ENCODE results near the gene PDZRN3. TPM values are rescaled to one million over a fixed set of nuclear protein-coding genes. Genes with fewer than 3 reads are reported as not detected.
"Not testable (repeated sequence)": the region's sequence is repeated elsewhere in the genome, so short reads cannot be mapped to it uniquely, and the experiment has no call there.

The PDZRN3 gene
- total RNA-seq, 2 experiments from 2014 or later = not detected

GRCh38 chr3:73469331-73469730 lies 155.4 kb downstream of the PDZRN3 start:
- H3K27me3 Mint-ChIP-seq (ENCODE audit: low read depth) = peaks cover 10% of the 10 kb centered on the region
- H3K27ac Mint-ChIP-seq = no peak overlapping the region
- no peaks in the 10 kb centered on the region for H3K36me3 Mint-ChIP-seq (ENCODE audit: low read depth)
- H3K9me3 Mint-ChIP-seq (ENCODE audit: insufficient read depth) = no peaks in the 10 kb centered on the region
- no peak overlapping the region for H3K4me3 Mint-ChIP-seq
- POLR2A ChIA-PET = no interaction called here
- ATAC-seq = no peak
- CTCF ChIA-PET = no interaction called here
- H3K4me1 Mint-ChIP-seq (ENCODE audit: low read depth) = no peaks in the 10 kb centered on the region
- no peak for DNase-seq

GRCh38 chr3:73467211-73467610 lies 157.5 kb downstream of the PDZRN3 start:
- no peak overlapping the region for H3K27ac Mint-ChIP-seq
- H3K4me1 Mint-ChIP-seq (ENCODE audit: low read depth) = no peaks in the 10 kb centered on the region
- no peak overlapping the region for H3K4me3 Mint-ChIP-seq
- H3K9me3 Mint-ChIP-seq (ENCODE audit: insufficient read depth) = no peaks in the 10 kb centered on the region
- no peak for DNase-seq
- no peaks in the 10 kb centered on the region for H3K36me3 Mint-ChIP-seq (ENCODE audit: low read depth)
- POLR2A ChIA-PET = no interaction called here
- CTCF ChIA-PET = no interaction called here
- no peak for ATAC-seq
- H3K27me3 Mint-ChIP-seq (ENCODE audit: low read depth) = peaks cover under 1% of the 10 kb centered on the region

- CTCF ChIA-PET = no interaction called here
- Mint-ChIP-seq H3K36me3 (ENCODE audit: low read depth) (no peaks in the 10 kb centered on the region), H3K27me3 (ENCODE audit: low read depth) (no peaks in the 10 kb centered on the region), H3K4me1 (ENCODE audit: low read depth) (no peaks in the 10 kb centered on the region), H3K4me3 (no peak overlapping the region), H3K9me3 (ENCODE audit: insufficient read depth) (no peaks in the 10 kb centered on the region), H3K27ac (no peak overlapping the region)
- ATAC-seq = no peak
- POLR2A ChIA-PET = no interaction called here
- DNase-seq = no peak
These were observed 158.8 kb downstream of the PDZRN3 start for GRCh38 chr3:73465926-73466325.

- DNase-seq; H3K4me3 Mint-ChIP-seq; CTCF ChIA-PET; POLR2A ChIA-PET; H3K36me3 Mint-ChIP-seq (ENCODE audit: low read depth); H3K27ac Mint-ChIP-seq; H3K27me3 Mint-ChIP-seq (ENCODE audit: low read depth); H3K9me3 Mint-ChIP-seq (ENCODE audit: insufficient read depth); H3K4me1 Mint-ChIP-seq (ENCODE audit: low read depth); ATAC-seq: not testable (repeated sequence)
These were observed 160.6 kb downstream of the PDZRN3 start for GRCh38 chr3:73464126-73464525.

- Mint-ChIP-seq H3K27me3 (ENCODE audit: low read depth) (no peaks in the 10 kb centered on the region), H3K4me1 (ENCODE audit: low read depth) (no peaks in the 10 kb centered on the region), H3K9me3 (ENCODE audit: insufficient read depth) (no peaks in the 10 kb centered on the region), H3K27ac (no peak overlapping the region), H3K36me3 (ENCODE audit: low read depth) (no peaks in the 10 kb centered on the region), H3K4me3 (no peak overlapping the region)
- no peak for ATAC-seq
- no peak for DNase-seq
- ChIA-PET POLR2A (no interaction called here), CTCF (no interaction called here)
These were observed 163.2 kb downstream of the PDZRN3 start for GRCh38 chr3:73461547-73461946.

- POLR2A ChIA-PET = no interaction called here
- CTCF ChIA-PET = no interaction called here
- no peaks in the 10 kb centered on the region for H3K36me3 Mint-ChIP-seq (ENCODE audit: low read depth)
- no peaks in the 10 kb centered on the region for H3K9me3 Mint-ChIP-seq (ENCODE audit: insufficient read depth)
- no peak overlapping the region for H3K4me3 Mint-ChIP-seq
- no peak overlapping the region for H3K27ac Mint-ChIP-seq
- no peaks in the 10 kb centered on the region for H3K4me1 Mint-ChIP-seq (ENCODE audit: low read depth)
- no peak for ATAC-seq
- peaks cover 6% of the 10 kb centered on the region for H3K27me3 Mint-ChIP-seq (ENCODE audit: low read depth)
- no peak for DNase-seq
These were observed 165.0 kb downstream of the PDZRN3 start for GRCh38 chr3:73459711-73460110.

GRCh38 chr3:73453666-73454065 lies 171.1 kb downstream of the PDZRN3 start:
- DNase-seq (no peak), ATAC-seq (no peak)
- ChIA-PET CTCF (no interaction called here), POLR2A (no interaction called here)
- Mint-ChIP-seq H3K4me3 (no peak overlapping the region), H3K4me1 (ENCODE audit: low read depth) (no peaks in the 10 kb centered on the region), H3K27ac (no peak overlapping the region), H3K36me3 (ENCODE audit: low read depth) (no peaks in the 10 kb centered on the region), H3K9me3 (ENCODE audit: insufficient read depth) (no peaks in the 10 kb centered on the region), H3K27me3 (ENCODE audit: low read depth) (peaks cover 8% of the 10 kb centered on the region)

GRCh38 chr3:73452729-73453128 lies 172.0 kb downstream of the PDZRN3 start:
- ChIA-PET CTCF (interaction anchor here (0.6 kb wide), 1 partner anchor 259 kb away, joined by 3 read pairs; no protein-coding TSS in a partner anchor), POLR2A (no interaction called here)
- Mint-ChIP-seq H3K4me3 (no peak overlapping the region), H3K36me3 (ENCODE audit: low read depth) (no peaks in the 10 kb centered on the region), H3K27me3 (ENCODE audit: low read depth) (peaks cover 8% of the 10 kb centered on the region), H3K9me3 (ENCODE audit: insufficient read depth) (no peaks in the 10 kb centered on the region), H3K27ac (no peak overlapping the region), H3K4me1 (ENCODE audit: low read depth) (no peaks in the 10 kb centered on the region)
- DNase-seq = no peak
- no peak for ATAC-seq

GRCh38 chr3:73451301-73451944 lies 173.3 kb downstream of the PDZRN3 start:
- DNase-seq (no peak), ATAC-seq (no peak)
- CTCF ChIA-PET = no interaction called here
- Mint-ChIP-seq H3K27me3 (ENCODE audit: low read depth) (peaks cover 8% of the 10 kb centered on the region), H3K4me1 (ENCODE audit: low read depth) (no peaks in the 10 kb centered on the region), H3K4me3 (no peak overlapping the region), H3K36me3 (ENCODE audit: low read depth) (no peaks in the 10 kb centered on the region), H3K27ac (no peak overlapping the region), H3K9me3 (ENCODE audit: insufficient read depth) (no peaks in the 10 kb centered on the region)
- POLR2A ChIA-PET = no interaction called here

- Mint-ChIP-seq H3K9me3 (ENCODE audit: insufficient read depth) (no peaks in the 10 kb centered on the region), H3K27ac (no peak overlapping the region), H3K4me1 (ENCODE audit: low read depth) (no peaks in the 10 kb centered on the region), H3K27me3 (ENCODE audit: low read depth) (peaks cover 2% of the 10 kb centered on the region), H3K36me3 (ENCODE audit: low read depth) (no peaks in the 10 kb centered on the region), H3K4me3 (no peak overlapping the region)
- CTCF ChIA-PET = no interaction called here
- no peak for DNase-seq
- POLR2A ChIA-PET = no interaction called here
- ATAC-seq = no peak
These were observed 175.0 kb downstream of the PDZRN3 start for GRCh38 chr3:73449774-73450173.

- CTCF ChIA-PET = no interaction called here
- Mint-ChIP-seq H3K4me3 (no peak overlapping the region), H3K27me3 (ENCODE audit: low read depth) (no peaks in the 10 kb centered on the region), H3K4me1 (ENCODE audit: low read depth) (no peaks in the 10 kb centered on the region), H3K27ac (no peak overlapping the region), H3K9me3 (ENCODE audit: insufficient read depth) (no peaks in the 10 kb centered on the region), H3K36me3 (ENCODE audit: low read depth) (no peaks in the 10 kb centered on the region)
- POLR2A ChIA-PET = no interaction called here
- no peak for ATAC-seq
- DNase-seq = no peak
These were observed 175.9 kb downstream of the PDZRN3 start for GRCh38 chr3:73448761-73449301.

- ChIA-PET POLR2A (no interaction called here), CTCF (no interaction called here)
- Mint-ChIP-seq H3K4me1 (ENCODE audit: low read depth) (no peaks in the 10 kb centered on the region), H3K27me3 (ENCODE audit: low read depth) (no peaks in the 10 kb centered on the region), H3K27ac (no peak overlapping the region), H3K36me3 (ENCODE audit: low read depth) (no peaks in the 10 kb centered on the region), H3K4me3 (no peak overlapping the region), H3K9me3 (ENCODE audit: insufficient read depth) (no peaks in the 10 kb centered on the region)
- ATAC-seq (no peak), DNase-seq (no peak)
These were observed 176.7 kb downstream of the PDZRN3 start for GRCh38 chr3:73448041-73448440.

- POLR2A ChIA-PET = no interaction called here
- H3K36me3 Mint-ChIP-seq (ENCODE audit: low read depth) = no peaks in the 10 kb centered on the region
- H3K4me3 Mint-ChIP-seq = no peak overlapping the region
- CTCF ChIA-PET = no interaction called here
- H3K9me3 Mint-ChIP-seq (ENCODE audit: insufficient read depth) = no peaks in the 10 kb centered on the region
- no peaks in the 10 kb centered on the region for H3K27me3 Mint-ChIP-seq (ENCODE audit: low read depth)
- ATAC-seq (no peak), DNase-seq (no peak)
- no peak overlapping the region for H3K27ac Mint-ChIP-seq
- H3K4me1 Mint-ChIP-seq (ENCODE audit: low read depth) = no peaks in the 10 kb centered on the region
These were observed 177.6 kb downstream of the PDZRN3 start for GRCh38 chr3:73447111-73447510.

All from activated CD8-positive, alpha-beta T cell treated with anti-CD3 and anti-CD28 coated beads, Interleukin-2, amount 10 ng/mL, durations not matched to agents 7 days and 5 days (primary cell).